ENCODE measurements around the gene CD247. TPM values are rescaled to one million over a fixed set of nuclear protein-coding genes. Genes with fewer than 3 reads are reported as not detected.
A peak's percentile ranks its signal among the peaks of the same experiment; 100 is the strongest.

CD247 gene
- total RNA-seq, 3 donors from 2014 or later: 63.7 to 93.5 (median 73.2) TPM

- no peak for ATAC-seq
- Mint-ChIP-seq H3K4me3 (no peak overlapping the region), H3K36me3 (ENCODE audit: insufficient read depth) (peaks cover 7% of the 10 kb centered on the region), H3K27me3 (ENCODE audit: low read depth) (no peaks in the 10 kb centered on the region), H3K4me1 (ENCODE audit: low read depth) (peaks cover 72% of the 10 kb centered on the region), H3K9me3 (no peaks in the 10 kb centered on the region)
- no peak for DNase-seq
Measured at GRCh38 chr1:167463080-167463479, 55.2 kb downstream of the CD247 start.

GRCh38 chr1:167462341-167462740 is 56.0 kb downstream of the CD247 start:
- DNase-seq (no peak), ATAC-seq (no peak)
- Mint-ChIP-seq H3K4me1 (ENCODE audit: low read depth) (peaks cover 73% of the 10 kb centered on the region), H3K9me3 (no peaks in the 10 kb centered on the region), H3K36me3 (ENCODE audit: insufficient read depth) (peaks cover 8% of the 10 kb centered on the region), H3K27me3 (ENCODE audit: low read depth) (no peaks in the 10 kb centered on the region), H3K4me3 (no peak overlapping the region)

GRCh38 chr1:167460836-167461235 is 57.5 kb downstream of the CD247 start:
- Mint-ChIP-seq H3K27me3 (ENCODE audit: low read depth) (no peaks in the 10 kb centered on the region), H3K4me1 (ENCODE audit: low read depth) (peaks cover 79% of the 10 kb centered on the region), H3K4me3 (no peak overlapping the region), H3K36me3 (ENCODE audit: insufficient read depth) (peaks cover 8% of the 10 kb centered on the region), H3K9me3 (no peaks in the 10 kb centered on the region)
- peak; percentile 74 for DNase-seq
- peak; percentile 34 to 44 for ATAC-seq

GRCh38 chr1:167457936-167458584 is 60.3 kb downstream of the CD247 start:
- Mint-ChIP-seq H3K9me3 (no peaks in the 10 kb centered on the region), H3K36me3 (ENCODE audit: insufficient read depth) (peaks cover 3% of the 10 kb centered on the region), H3K4me1 (ENCODE audit: low read depth) (peaks cover 65% of the 10 kb centered on the region), H3K4me3 (no peak overlapping the region), H3K27me3 (ENCODE audit: low read depth) (no peaks in the 10 kb centered on the region)
- DNase-seq (no peak), ATAC-seq (no peak)

- peaks cover 68% of the 10 kb centered on the region for H3K4me1 Mint-ChIP-seq (ENCODE audit: low read depth)
- H3K4me3 Mint-ChIP-seq: peak overlapping the region; percentile 81
Measured at GRCh38 chr1:167456926-167457325, 61.4 kb downstream of the CD247 start.

GRCh38 chr1:167456524-167456923 is 61.8 kb downstream of the CD247 start:
- H3K4me3 Mint-ChIP-seq: peak overlapping the region; percentile 81
- H3K4me1 Mint-ChIP-seq (ENCODE audit: low read depth): peaks cover 68% of the 10 kb centered on the region
- ATAC-seq (no peak), DNase-seq (no peak)
- H3K9me3 Mint-ChIP-seq: no peaks in the 10 kb centered on the region
- peaks cover 5% of the 10 kb centered on the region for H3K36me3 Mint-ChIP-seq (ENCODE audit: insufficient read depth)
- H3K27me3 Mint-ChIP-seq (ENCODE audit: low read depth): no peaks in the 10 kb centered on the region

More at GRCh38 chr1:167456926-167457325, 61.4 kb downstream of the CD247 start:
- no peak for ATAC-seq
- no peaks in the 10 kb centered on the region for H3K27me3 Mint-ChIP-seq (ENCODE audit: low read depth)
- no peak for DNase-seq
- no peaks in the 10 kb centered on the region for H3K9me3 Mint-ChIP-seq
- H3K36me3 Mint-ChIP-seq (ENCODE audit: insufficient read depth): peaks cover 6% of the 10 kb centered on the region

- H3K4me3 Mint-ChIP-seq: peak overlapping the region; percentile 81
- no peaks in the 10 kb centered on the region for H3K9me3 Mint-ChIP-seq
- peaks cover 5% of the 10 kb centered on the region for H3K36me3 Mint-ChIP-seq (ENCODE audit: insufficient read depth)
- ATAC-seq (peak; percentile 50 to 60), DNase-seq (peak; percentile 33)
- H3K4me1 Mint-ChIP-seq (ENCODE audit: low read depth): peaks cover 68% of the 10 kb centered on the region
- H3K27me3 Mint-ChIP-seq (ENCODE audit: low read depth): no peaks in the 10 kb centered on the region
Measured at GRCh38 chr1:167455786-167456446, 62.4 kb downstream of the CD247 start.

- Mint-ChIP-seq H3K9me3 (no peaks in the 10 kb centered on the region), H3K4me3 (peak overlapping the region; percentile 81), H3K4me1 (ENCODE audit: low read depth) (peaks cover 70% of the 10 kb centered on the region), H3K36me3 (ENCODE audit: insufficient read depth) (peaks cover 5% of the 10 kb centered on the region), H3K27me3 (ENCODE audit: low read depth) (no peaks in the 10 kb centered on the region)
- ATAC-seq (peak; percentile 70), DNase-seq (peak; percentile 67)
Measured at GRCh38 chr1:167454894-167455785, 63.2 kb downstream of the CD247 start.

GRCh38 chr1:167454304-167454893 is 63.9 kb downstream of the CD247 start:
- Mint-ChIP-seq H3K4me1 (ENCODE audit: low read depth) (peaks cover 66% of the 10 kb centered on the region), H3K36me3 (ENCODE audit: insufficient read depth) (peaks cover 5% of the 10 kb centered on the region), H3K27me3 (ENCODE audit: low read depth) (no peaks in the 10 kb centered on the region), H3K9me3 (no peaks in the 10 kb centered on the region), H3K4me3 (peak overlapping the region; percentile 79)
- DNase-seq (no peak), ATAC-seq (no peak)

- ATAC-seq (no peak), DNase-seq (no peak)
- Mint-ChIP-seq H3K4me1 (ENCODE audit: low read depth) (peaks cover 71% of the 10 kb centered on the region), H3K36me3 (ENCODE audit: insufficient read depth) (peaks cover 5% of the 10 kb centered on the region), H3K27me3 (ENCODE audit: low read depth) (no peaks in the 10 kb centered on the region), H3K9me3 (no peaks in the 10 kb centered on the region), H3K4me3 (peak overlapping the region; percentile 53)
Measured at GRCh38 chr1:167453123-167453522, 65.2 kb downstream of the CD247 start.

- no peaks in the 10 kb centered on the region for H3K27me3 Mint-ChIP-seq (ENCODE audit: low read depth)
- peaks cover 3% of the 10 kb centered on the region for H3K36me3 Mint-ChIP-seq (ENCODE audit: insufficient read depth)
- H3K4me3 Mint-ChIP-seq: peak overlapping the region; percentile 33
- DNase-seq: no peak
- H3K9me3 Mint-ChIP-seq: no peaks in the 10 kb centered on the region
- ATAC-seq: no peak
- peaks cover 71% of the 10 kb centered on the region for H3K4me1 Mint-ChIP-seq (ENCODE audit: low read depth)
Measured at GRCh38 chr1:167452483-167452882, 65.8 kb downstream of the CD247 start.

GRCh38 chr1:167450843-167451242 is 67.5 kb downstream of the CD247 start:
- Mint-ChIP-seq H3K4me3 (peak overlapping the region; percentile 59), H3K4me1 (ENCODE audit: low read depth) (peaks cover 71% of the 10 kb centered on the region), H3K27me3 (ENCODE audit: low read depth) (no peaks in the 10 kb centered on the region), H3K36me3 (ENCODE audit: insufficient read depth) (peaks cover 3% of the 10 kb centered on the region), H3K9me3 (no peaks in the 10 kb centered on the region)
- DNase-seq (no peak), ATAC-seq (no peak)

- H3K27me3 Mint-ChIP-seq (ENCODE audit: low read depth): no peaks in the 10 kb centered on the region
- peaks cover 6% of the 10 kb centered on the region for H3K36me3 Mint-ChIP-seq (ENCODE audit: insufficient read depth)
- H3K9me3 Mint-ChIP-seq: no peaks in the 10 kb centered on the region
- peak overlapping the region; percentile 55 for H3K4me3 Mint-ChIP-seq
- DNase-seq: peak; percentile 57
- ATAC-seq: peak; percentile 83 to 84
- H3K4me1 Mint-ChIP-seq (ENCODE audit: low read depth): peaks cover 88% of the 10 kb centered on the region
Measured at GRCh38 chr1:167447521-167448136, 70.7 kb downstream of the CD247 start.

GRCh38 chr1:167446966-167447365 is 71.4 kb downstream of the CD247 start:
- Mint-ChIP-seq H3K36me3 (ENCODE audit: insufficient read depth) (peaks cover 4% of the 10 kb centered on the region), H3K27me3 (ENCODE audit: low read depth) (no peaks in the 10 kb centered on the region)

More at GRCh38 chr1:167446966-167447365, 71.4 kb downstream of the CD247 start:
- peaks cover 88% of the 10 kb centered on the region for H3K4me1 Mint-ChIP-seq (ENCODE audit: low read depth)
- H3K4me3 Mint-ChIP-seq: peak overlapping the region; percentile 55
- DNase-seq (no peak), ATAC-seq (no peak)
- no peaks in the 10 kb centered on the region for H3K9me3 Mint-ChIP-seq

Measured in activated T-cell treated with anti-CD3 and anti-CD28 coated beads, Interleukin-2, amount 50 U/mL, for 4 hours (primary cell).